Left lung (tissue), 10 donors: ENCODE data around the gene TNPO2. TPM values are rescaled to one million over a fixed set of nuclear protein-coding genes. Genes with fewer than 3 reads are reported as not detected.
A peak's percentile ranks its signal among the peaks of the same experiment; 100 is the strongest.

Source experiments
- ATAC-seq: fragments of 200-7000 bp; cut with Tn5 transposase; one replicate; pipeline ENCODE4 v1.9.1; 2020; ENCODE audit warnings: moderate library complexity
- DNase-seq, 4 donors: peaks; one replicate each; pipeline ENCODE4 v3.0.0-alpha.2; 2013 to 2020
- H3K27ac ChIP-seq, 2 donors: fragments of 200-600 bp; sonication (generic) in 1 of 2; one replicate each; pipeline versions ENCODE4 v1.5.0 to v1.8.0; 2020 to 2021
- H3K27me3 ChIP-seq, 2 donors: fragments of 200-600 bp; sonication (generic) in 1 of 2; one replicate each; pipeline versions ENCODE4 v1.5.0 to v1.8.0; 2020 to 2021
- H3K36me3 ChIP-seq, 2 donors: fragments of 200-600 bp; sonication (generic) in 1 of 2; one replicate each; pipeline versions ENCODE4 v1.5.0 to v1.8.0; 2020 to 2021
- H3K4me1 ChIP-seq, 2 donors: fragments of 200-600 bp; one replicate each; pipeline ENCODE4 v1.8.0; 2021
- H3K4me3 ChIP-seq, 2 donors: fragments of 200-600 bp; sonication (generic) in 1 of 2; one replicate each; pipeline versions ENCODE4 v1.5.0 to v1.8.0; 2020 to 2021; ENCODE audit warnings: mild to moderate bottlenecking in 1 of 2
- H3K9me3 ChIP-seq, 2 donors: fragments of 200-600 bp; sonication (generic) in 1 of 2; one replicate each; pipeline versions ENCODE4 v1.5.0 to v1.8.0; 2020 to 2021
- intact Hi-C, 2 donors: fragments of 100-400 bp; cut with DNase I; formaldehyde crosslinking; loops; one replicate each; pipeline versions ENCODE4 v1.11.2 to v1.14.2; 2022
- polyA plus RNA-seq, 6 donors: library from polyadenylated mRNA; unstranded; fragments of 120-200 nt; gene quantifications; one replicate each; pipeline ENCODE4 v1.2.1, GENCODE V29; 2013; ENCODE audit not compliant: insufficient read length in 6 of 6
- total RNA-seq, 2 donors: library from RNA; stranded (reverse); fragmentation: NEBNext Ultra II Directional; extraction: Animal tissue kit (Norgen Biotek cat#: 25700); gene quantifications; one replicate each; pipeline ENCODE4 v1.2.1, GENCODE V29; 2021
- TF ChIP-seq, protein P1 (sequence below), 2 donors: fragments of 200-600 bp; sonication (generic) in 1 of 2; IDR thresholded peaks; one replicate each; pipeline versions ENCODE4 v1.5.0 to v1.8.0; 2021; ENCODE audit warnings: antibody characterized with exemption in 2 of 2
- donor health status: DM: no; HTN: yes; CAD: no.
- donor health status: DM: no; HTN: no; CAD: no.

The TNPO2 gene
- total and polyA plus RNA-seq, 8 donors: 54.8 to 92.6 (median 77.6) TPM

DNA sequence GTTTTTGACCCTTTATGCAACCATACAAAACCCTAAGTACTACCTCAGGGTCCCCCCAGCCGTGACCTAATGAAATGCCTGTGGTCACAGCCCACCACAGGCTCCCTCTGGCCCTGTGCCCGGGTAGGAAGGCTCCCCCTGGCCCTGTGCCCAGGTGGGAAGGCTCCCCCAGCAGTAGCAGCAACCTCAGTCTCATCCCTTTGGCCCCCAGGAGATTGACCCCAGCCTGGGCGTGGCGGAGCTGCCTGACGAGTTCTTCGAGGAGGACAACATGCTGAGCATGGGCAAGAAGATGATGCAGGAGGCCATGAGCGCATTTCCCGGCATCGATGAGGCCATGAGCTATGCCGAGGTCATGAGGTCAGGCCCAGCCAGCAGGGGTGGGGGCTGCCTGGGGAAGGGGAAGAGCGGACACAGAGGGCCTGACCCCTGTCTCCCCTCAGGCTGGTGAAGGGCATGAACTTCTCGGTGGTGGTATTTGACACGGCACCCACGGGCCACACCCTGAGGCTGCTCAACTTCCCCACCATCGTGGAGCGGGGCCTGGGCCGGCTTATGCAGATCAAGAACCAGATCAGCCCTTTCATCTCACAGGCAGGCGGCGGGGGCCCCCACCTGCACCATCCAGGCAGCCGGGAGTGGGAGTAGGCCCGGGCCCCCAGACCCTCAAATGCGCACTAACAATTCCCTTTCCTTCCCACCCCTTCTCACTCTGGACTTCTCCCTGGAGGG lies 21.6 kb upstream of the TNPO2 start:
- H3K9me3 ChIP-seq: peaks cover 0 to 6% of the 10 kb centered on the region in 2 donors
- H3K27me3 ChIP-seq: peaks cover 0 to 7% of the 10 kb centered on the region in 2 donors
- peaks cover 0 to 75% of the 10 kb centered on the region in 2 donors for H3K36me3 ChIP-seq
- H3K27ac ChIP-seq: no peak overlapping the region
- no peak for ATAC-seq
- intact Hi-C loops: no loop called here
- TF ChIP-seq, protein P1, sequence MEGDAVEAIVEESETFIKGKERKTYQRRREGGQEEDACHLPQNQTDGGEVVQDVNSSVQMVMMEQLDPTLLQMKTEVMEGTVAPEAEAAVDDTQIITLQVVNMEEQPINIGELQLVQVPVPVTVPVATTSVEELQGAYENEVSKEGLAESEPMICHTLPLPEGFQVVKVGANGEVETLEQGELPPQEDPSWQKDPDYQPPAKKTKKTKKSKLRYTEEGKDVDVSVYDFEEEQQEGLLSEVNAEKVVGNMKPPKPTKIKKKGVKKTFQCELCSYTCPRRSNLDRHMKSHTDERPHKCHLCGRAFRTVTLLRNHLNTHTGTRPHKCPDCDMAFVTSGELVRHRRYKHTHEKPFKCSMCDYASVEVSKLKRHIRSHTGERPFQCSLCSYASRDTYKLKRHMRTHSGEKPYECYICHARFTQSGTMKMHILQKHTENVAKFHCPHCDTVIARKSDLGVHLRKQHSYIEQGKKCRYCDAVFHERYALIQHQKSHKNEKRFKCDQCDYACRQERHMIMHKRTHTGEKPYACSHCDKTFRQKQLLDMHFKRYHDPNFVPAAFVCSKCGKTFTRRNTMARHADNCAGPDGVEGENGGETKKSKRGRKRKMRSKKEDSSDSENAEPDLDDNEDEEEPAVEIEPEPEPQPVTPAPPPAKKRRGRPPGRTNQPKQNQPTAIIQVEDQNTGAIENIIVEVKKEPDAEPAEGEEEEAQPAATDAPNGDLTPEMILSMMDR (IDR thresholded peaks at IDR 0.05): no peak
- no peak for DNase-seq
- H3K4me3 ChIP-seq: no peak overlapping the region
- H3K4me1 ChIP-seq: peaks cover 0 to 8% of the 10 kb centered on the region in 2 donors

DNA sequence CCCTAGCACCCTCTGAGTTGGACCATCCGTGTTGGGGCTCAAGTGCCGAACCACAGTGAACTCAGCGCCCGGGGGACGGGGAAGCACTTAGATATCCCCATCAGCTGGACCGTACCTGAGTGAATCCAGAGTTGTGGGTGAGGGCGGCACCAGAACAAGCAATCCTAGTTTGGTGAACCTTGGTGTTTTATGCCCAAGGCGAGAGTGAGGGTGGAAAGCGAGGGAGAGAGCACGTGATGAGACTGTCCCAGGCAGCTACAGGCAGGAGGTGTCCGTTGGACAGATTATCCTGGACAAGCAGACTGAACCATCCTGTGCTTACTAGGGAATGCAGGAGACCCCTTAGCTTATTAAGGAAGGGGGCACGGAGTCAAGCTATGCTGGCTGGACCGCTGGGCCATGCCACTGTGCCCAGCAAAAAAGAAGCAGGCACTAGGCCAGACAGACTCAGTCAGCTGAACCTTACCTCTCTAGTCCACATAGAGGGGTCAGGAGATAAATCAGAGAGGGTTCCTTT lies 14.2 kb upstream of the TNPO2 start:
- TF ChIP-seq, protein P1 (IDR thresholded peaks at IDR 0.05): no peak
- intact Hi-C loops: no loop called here

DNA sequence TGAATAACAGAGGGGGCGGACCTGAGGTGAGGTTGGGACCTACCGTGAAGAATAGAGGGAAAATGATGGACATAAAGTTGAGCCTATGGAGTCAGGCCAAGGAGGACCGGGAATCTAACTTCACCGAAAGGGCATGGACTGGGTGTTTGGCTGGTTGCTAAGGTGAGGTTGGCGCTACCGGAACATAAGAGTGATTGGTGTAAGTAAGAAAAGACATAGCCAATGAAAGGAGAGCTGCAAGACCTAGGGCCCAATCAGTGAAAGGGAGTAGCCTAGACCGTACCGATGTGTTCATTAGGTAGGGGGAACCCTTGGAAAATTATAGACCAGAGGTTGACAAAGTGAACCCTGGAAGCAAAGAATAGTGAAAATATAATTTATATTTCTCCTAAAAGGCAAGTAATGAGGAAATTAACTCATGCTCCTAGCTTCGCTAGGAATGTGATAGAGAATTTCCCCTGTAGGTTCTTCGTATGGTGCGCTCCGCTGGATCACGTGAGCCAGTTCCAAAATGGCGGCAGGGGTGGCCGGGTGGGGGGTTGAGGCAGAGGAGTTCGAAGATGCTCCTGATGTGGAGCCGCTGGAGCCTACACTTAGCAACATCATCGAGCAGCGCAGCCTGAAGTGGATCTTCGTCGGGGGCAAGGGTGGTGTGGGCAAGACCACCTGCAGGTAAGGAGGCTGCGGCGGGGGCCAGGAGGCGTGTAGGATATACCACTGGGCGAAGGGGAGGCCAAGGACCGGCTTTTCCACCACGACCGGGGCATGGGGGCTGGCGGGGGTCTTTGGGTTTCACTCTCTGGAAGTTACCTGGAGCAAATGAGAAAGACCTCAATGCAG lies 13.5 kb upstream of the TNPO2 start, which contains the start of gene GET3:
Gene GET3, plus strand, starts transcription at position 503 of the 840 bp plus-strand sequence. Its CDS starts 9 bp downstream, at position 512.
- Histone ChIP-seq H3K36me3 (peaks cover 0 to 40% of the 10 kb centered on the region in 2 donors), H3K4me1 (peaks cover 23 to 50% of the 10 kb centered on the region in 2 donors), H3K4me3 (peak within 1 kb of the TSS; percentile 81 to 98), H3K9me3 (no peaks in the 10 kb centered on the region), H3K27me3 (no peaks in the 10 kb centered on the region), H3K27ac (peak within 1 kb of the TSS; percentile 88 to 95)
- peak; percentile 88 for ATAC-seq
- DNase-seq: peak; percentile 89 to 98 (median 94)
- TF ChIP-seq, protein P1 (IDR thresholded peaks at IDR 0.05): no peak
- intact Hi-C loops: no loop called here

More for the DNA sequence above, 14.2 kb upstream of the TNPO2 start:
- no peaks in the 10 kb centered on the region for H3K9me3 ChIP-seq
- H3K27ac ChIP-seq: peak overlapping the region in 1 of 2 donors; percentile 95
- DNase-seq (no peak), ATAC-seq (no peak)
- no peaks in the 10 kb centered on the region for H3K27me3 ChIP-seq
- H3K4me1 ChIP-seq: peaks cover 16 to 43% of the 10 kb centered on the region in 2 donors
- peak overlapping the region; percentile 81 to 98 for H3K4me3 ChIP-seq
- peaks cover 0 to 43% of the 10 kb centered on the region in 2 donors for H3K36me3 ChIP-seq

DNA sequence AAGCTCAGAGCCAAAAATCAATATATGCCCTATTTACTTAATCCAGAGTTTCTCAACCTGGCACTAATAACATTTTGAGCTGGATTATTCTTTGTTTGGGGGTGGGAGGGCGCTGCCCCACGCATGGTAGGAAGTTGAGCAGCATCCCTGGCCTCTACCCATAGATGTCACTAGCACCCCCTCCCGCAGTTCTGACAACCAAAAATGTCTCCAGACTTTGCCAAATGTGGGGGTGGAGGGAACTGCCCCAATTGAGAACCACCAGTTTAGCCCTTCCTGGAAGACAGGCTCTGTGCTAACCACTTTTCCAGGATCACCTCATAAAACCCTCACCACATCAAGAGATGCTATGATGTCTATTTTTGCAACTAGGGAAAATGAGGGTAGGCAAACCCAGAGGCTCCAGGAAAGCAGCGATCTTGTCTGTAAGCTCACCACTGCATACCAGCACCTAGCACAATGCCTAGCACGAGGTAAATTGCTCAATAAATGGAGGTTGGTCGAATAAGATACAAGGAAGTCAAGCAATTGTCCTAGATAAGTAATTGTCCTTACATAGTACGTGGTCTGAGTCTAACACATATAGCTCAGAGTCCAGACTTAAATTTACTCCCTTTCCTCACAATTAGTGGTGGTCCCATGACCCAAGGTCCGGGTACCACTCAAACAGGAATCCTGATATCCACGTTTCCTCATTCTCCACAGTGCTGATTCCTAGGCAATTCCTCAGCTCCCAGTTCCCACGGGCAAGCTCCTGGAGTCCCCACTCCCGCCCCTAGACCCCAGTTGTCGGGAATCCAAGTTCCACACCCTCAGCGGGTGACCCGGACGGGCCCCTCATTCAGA lies 9.9 kb upstream of the TNPO2 start:
- Histone ChIP-seq H3K9me3 (no peaks in the 10 kb centered on the region), H3K4me3 (peak overlapping the region; percentile 93 to 98), H3K27me3 (no peaks in the 10 kb centered on the region), H3K4me1 (peaks cover 24 to 69% of the 10 kb centered on the region in 2 donors), H3K36me3 (peaks cover 0 to 40% of the 10 kb centered on the region in 2 donors), H3K27ac (peak overlapping the region; percentile 89 to 97)
- ATAC-seq (no peak), DNase-seq (no peak)
- intact Hi-C loops: no loop called here
- TF ChIP-seq, protein P1 (IDR thresholded peaks at IDR 0.05): peak in 1 of 2 donors; percentile 10
